ENCODE data around the gene ANKS6. TPM values are rescaled to one million over a fixed set of nuclear protein-coding genes. Genes with fewer than 3 reads are reported as not detected.

Gene ANKS6
- total and polyA plus RNA-seq, 4 donors: 1.9 to 6.3 (median 2.9) TPM

DNA sequence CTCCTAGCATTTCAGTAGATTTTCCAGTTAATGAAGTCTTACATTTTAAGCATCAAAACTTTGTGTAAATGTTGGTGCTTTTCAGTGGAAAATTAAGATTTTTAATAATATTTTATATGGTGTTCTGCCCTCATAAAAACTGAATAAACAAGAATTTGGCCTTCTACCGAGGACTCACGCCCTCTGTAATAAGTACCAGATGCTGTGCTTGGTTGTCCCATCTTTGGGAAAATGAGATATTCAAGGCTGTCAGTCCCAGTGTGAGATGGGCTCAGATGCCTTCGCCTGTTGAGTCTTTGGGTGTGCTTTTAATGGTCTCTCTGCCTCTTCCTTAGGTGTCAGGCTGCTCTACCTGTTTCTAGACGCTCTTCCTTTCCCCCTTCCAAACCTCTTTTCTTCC is 39.9 kb upstream of the ANKS6 start:
- Histone ChIP-seq H3K36me3 (ENCODE audit: control insufficient read depth in 4 of 4, insufficient read depth in 3 of 4, low read depth in 1 of 4, low read length in 3 of 4) (no peaks in the 10 kb centered on the region), H3K27ac (ENCODE audit: low read depth in 1 of 2, low read length in 2 of 2) (no peak overlapping the region), H3K4me1 (ENCODE audit: control insufficient read depth in 4 of 4, insufficient read depth in 4 of 4, low read length in 3 of 4) (no peaks in the 10 kb centered on the region), H3K9me3 (ENCODE audit: control insufficient read depth in 4 of 4, low read length in 3 of 4) (no peaks in the 10 kb centered on the region), H3K27me3 (ENCODE audit: control insufficient read depth in 4 of 4, insufficient read depth in 4 of 4, low read length in 3 of 4) (no peaks in the 10 kb centered on the region), H3K9ac (ENCODE audit: low read depth in 1 of 2, low read length in 2 of 2) (no peak overlapping the region), H3K4me3 (ENCODE audit: low read depth in 1 of 3, low read length in 3 of 3) (no peak overlapping the region)
- 88% methylated on average over 4 of the region's 4 CpGs for WGBS
- DNase-seq (ENCODE audit: low spot score): no peak
- TF ChIP-seq, protein P1, sequence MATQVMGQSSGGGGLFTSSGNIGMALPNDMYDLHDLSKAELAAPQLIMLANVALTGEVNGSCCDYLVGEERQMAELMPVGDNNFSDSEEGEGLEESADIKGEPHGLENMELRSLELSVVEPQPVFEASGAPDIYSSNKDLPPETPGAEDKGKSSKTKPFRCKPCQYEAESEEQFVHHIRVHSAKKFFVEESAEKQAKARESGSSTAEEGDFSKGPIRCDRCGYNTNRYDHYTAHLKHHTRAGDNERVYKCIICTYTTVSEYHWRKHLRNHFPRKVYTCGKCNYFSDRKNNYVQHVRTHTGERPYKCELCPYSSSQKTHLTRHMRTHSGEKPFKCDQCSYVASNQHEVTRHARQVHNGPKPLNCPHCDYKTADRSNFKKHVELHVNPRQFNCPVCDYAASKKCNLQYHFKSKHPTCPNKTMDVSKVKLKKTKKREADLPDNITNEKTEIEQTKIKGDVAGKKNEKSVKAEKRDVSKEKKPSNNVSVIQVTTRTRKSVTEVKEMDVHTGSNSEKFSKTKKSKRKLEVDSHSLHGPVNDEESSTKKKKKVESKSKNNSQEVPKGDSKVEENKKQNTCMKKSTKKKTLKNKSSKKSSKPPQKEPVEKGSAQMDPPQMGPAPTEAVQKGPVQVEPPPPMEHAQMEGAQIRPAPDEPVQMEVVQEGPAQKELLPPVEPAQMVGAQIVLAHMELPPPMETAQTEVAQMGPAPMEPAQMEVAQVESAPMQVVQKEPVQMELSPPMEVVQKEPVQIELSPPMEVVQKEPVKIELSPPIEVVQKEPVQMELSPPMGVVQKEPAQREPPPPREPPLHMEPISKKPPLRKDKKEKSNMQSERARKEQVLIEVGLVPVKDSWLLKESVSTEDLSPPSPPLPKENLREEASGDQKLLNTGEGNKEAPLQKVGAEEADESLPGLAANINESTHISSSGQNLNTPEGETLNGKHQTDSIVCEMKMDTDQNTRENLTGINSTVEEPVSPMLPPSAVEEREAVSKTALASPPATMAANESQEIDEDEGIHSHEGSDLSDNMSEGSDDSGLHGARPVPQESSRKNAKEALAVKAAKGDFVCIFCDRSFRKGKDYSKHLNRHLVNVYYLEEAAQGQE (IDR thresholded peaks at IDR 0.05): no peak
- TF ChIP-seq JUND (IDR thresholded peaks at IDR 0.05): no peak
- TF ChIP-seq, protein P2, sequence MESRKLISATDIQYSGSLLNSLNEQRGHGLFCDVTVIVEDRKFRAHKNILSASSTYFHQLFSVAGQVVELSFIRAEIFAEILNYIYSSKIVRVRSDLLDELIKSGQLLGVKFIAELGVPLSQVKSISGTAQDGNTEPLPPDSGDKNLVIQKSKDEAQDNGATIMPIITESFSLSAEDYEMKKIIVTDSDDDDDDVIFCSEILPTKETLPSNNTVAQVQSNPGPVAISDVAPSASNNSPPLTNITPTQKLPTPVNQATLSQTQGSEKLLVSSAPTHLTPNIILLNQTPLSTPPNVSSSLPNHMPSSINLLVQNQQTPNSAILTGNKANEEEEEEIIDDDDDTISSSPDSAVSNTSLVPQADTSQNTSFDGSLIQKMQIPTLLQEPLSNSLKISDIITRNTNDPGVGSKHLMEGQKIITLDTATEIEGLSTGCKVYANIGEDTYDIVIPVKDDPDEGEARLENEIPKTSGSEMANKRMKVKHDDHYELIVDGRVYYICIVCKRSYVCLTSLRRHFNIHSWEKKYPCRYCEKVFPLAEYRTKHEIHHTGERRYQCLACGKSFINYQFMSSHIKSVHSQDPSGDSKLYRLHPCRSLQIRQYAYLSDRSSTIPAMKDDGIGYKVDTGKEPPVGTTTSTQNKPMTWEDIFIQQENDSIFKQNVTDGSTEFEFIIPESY (IDR thresholded peaks at IDR 0.05): no peak
- TF ChIP-seq, protein P3, sequence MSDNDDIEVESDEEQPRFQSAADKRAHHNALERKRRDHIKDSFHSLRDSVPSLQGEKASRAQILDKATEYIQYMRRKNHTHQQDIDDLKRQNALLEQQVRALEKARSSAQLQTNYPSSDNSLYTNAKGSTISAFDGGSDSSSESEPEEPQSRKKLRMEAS (IDR thresholded peaks at IDR 0.05): no peak
- no peak for TF ChIP-seq FOXA2 (IDR thresholded peaks at IDR 0.05)
- TF ChIP-seq, protein P4, sequence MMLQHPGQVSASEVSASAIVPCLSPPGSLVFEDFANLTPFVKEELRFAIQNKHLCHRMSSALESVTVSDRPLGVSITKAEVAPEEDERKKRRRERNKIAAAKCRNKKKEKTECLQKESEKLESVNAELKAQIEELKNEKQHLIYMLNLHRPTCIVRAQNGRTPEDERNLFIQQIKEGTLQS (IDR thresholded peaks at IDR 0.05): no peak

DNA sequence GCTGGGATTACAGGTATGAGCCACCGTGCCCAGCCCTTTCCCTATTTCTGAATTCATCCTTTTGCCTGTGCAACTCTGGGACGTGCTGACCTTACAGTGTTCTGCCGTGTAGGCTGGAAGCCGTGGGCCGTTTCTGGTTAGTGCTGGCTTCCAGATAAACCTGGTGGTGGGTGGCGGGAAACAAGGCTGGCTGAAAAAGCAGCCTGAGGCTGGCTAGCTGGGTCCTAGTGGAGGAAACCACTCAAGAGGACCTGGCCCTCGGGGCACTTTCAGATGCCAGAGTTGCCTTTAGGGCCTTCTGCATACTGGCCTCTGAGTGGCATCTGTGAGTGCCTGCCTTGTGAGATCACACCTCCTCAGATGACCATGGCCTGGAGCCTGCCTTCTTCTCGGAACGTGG is 38.0 kb upstream of the ANKS6 start:
- Histone ChIP-seq H3K27ac (ENCODE audit: low read depth in 1 of 2, low read length in 2 of 2) (no peak overlapping the region), H3K27me3 (ENCODE audit: control insufficient read depth in 4 of 4, insufficient read depth in 4 of 4, low read length in 3 of 4) (no peaks in the 10 kb centered on the region), H3K4me1 (ENCODE audit: control insufficient read depth in 4 of 4, insufficient read depth in 4 of 4, low read length in 3 of 4) (no peaks in the 10 kb centered on the region), H3K4me3 (ENCODE audit: low read depth in 1 of 3, low read length in 3 of 3) (no peak overlapping the region), H3K9me3 (ENCODE audit: control insufficient read depth in 4 of 4, low read length in 3 of 4) (no peaks in the 10 kb centered on the region), H3K9ac (ENCODE audit: low read depth in 1 of 2, low read length in 2 of 2) (no peak overlapping the region), H3K36me3 (ENCODE audit: control insufficient read depth in 4 of 4, insufficient read depth in 3 of 4, low read depth in 1 of 4, low read length in 3 of 4) (no peaks in the 10 kb centered on the region)
- WGBS: 94% methylated on average over 9 of the region's 9 CpGs
- no peak for DNase-seq (ENCODE audit: low spot score)
- TF ChIP-seq, protein P4 (IDR thresholded peaks at IDR 0.05): no peak
- TF ChIP-seq, protein P2 (IDR thresholded peaks at IDR 0.05): no peak
- TF ChIP-seq RXRA (IDR thresholded peaks at IDR 0.05) (no peak), HNF4G (IDR thresholded peaks at IDR 0.05) (no peak), RAD21 (IDR thresholded peaks at IDR 0.05) (no peak), HNF4A (conservative IDR thresholded peaks at IDR 0.05) (no peak), FOXA1 (IDR thresholded peaks at IDR 0.05) (no peak), EGR1 (IDR thresholded peaks at IDR 0.05; ENCODE audit: low read depth in 2 of 2) (no peak), YY1 (IDR thresholded peaks at IDR 0.05) (no peak), JUND (IDR thresholded peaks at IDR 0.05) (no peak), GABPA (IDR thresholded peaks at IDR 0.05 in 1 of 2, conservative IDR thresholded peaks at IDR 0.05 in 1 of 2) (no peak)
- TF ChIP-seq, protein P5, sequence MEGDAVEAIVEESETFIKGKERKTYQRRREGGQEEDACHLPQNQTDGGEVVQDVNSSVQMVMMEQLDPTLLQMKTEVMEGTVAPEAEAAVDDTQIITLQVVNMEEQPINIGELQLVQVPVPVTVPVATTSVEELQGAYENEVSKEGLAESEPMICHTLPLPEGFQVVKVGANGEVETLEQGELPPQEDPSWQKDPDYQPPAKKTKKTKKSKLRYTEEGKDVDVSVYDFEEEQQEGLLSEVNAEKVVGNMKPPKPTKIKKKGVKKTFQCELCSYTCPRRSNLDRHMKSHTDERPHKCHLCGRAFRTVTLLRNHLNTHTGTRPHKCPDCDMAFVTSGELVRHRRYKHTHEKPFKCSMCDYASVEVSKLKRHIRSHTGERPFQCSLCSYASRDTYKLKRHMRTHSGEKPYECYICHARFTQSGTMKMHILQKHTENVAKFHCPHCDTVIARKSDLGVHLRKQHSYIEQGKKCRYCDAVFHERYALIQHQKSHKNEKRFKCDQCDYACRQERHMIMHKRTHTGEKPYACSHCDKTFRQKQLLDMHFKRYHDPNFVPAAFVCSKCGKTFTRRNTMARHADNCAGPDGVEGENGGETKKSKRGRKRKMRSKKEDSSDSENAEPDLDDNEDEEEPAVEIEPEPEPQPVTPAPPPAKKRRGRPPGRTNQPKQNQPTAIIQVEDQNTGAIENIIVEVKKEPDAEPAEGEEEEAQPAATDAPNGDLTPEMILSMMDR (IDR thresholded peaks at IDR 0.05; ENCODE audit: low read depth, low read length, missing input control): no peak
- TF ChIP-seq, protein P3 (IDR thresholded peaks at IDR 0.05): no peak
